Activated B cell treated with CpG ODN at 0.5 μM for 24 hours (primary cell): ENCODE results near the gene MIPEP. TPM values are rescaled to one million over a fixed set of nuclear protein-coding genes. Genes with fewer than 3 reads are reported as not detected.

ENCODE experiments used
- ATAC-seq: fragments of 200-7000 bp; cut with Tn5 transposase; one replicate; pipeline ENCODE4 v1.10.0; 2021; ENCODE audit warnings: low read depth, mild to moderate bottlenecking, moderate library complexity
- CTCF ChIA-PET: fragments of 350-600 bp; sonication (Branson Sonifier 250); formaldehyde crosslinking; loops from one replicate; lab custom pipeline; 2021; ENCODE audit warnings: antibody characterized with exemption; lab: Charles Lee
- POLR2A ChIA-PET: fragments of 350-600 bp; sonication (Branson Sonifier 250); formaldehyde crosslinking; loops from one replicate; lab custom pipeline; 2021; ENCODE audit warnings: antibody characterized with exemption; lab: Charles Lee
- DNase-seq: peaks from one replicate; pipeline ENCODE4 v3.0.0; 2022
- H3K27ac Mint-ChIP-seq: one replicate; pipeline ENCODE4 v1.8.0; 2020; ENCODE audit warnings: mixed read lengths
- H3K27me3 Mint-ChIP-seq: one replicate; pipeline ENCODE4 v1.8.0; 2021; ENCODE audit warnings: mixed read lengths
- H3K36me3 Mint-ChIP-seq: one replicate; pipeline ENCODE4 v1.8.0; 2021; ENCODE audit warnings: low read depth, mixed read lengths
- H3K4me1 Mint-ChIP-seq: one replicate; pipeline ENCODE4 v1.8.0; 2021; ENCODE audit warnings: mixed read lengths
- H3K4me3 Mint-ChIP-seq: one replicate; pipeline ENCODE4 v1.8.0; 2020; ENCODE audit warnings: mild to moderate bottlenecking, mixed read lengths
- H3K9me3 Mint-ChIP-seq: one replicate; pipeline ENCODE4 v1.8.0; 2020; ENCODE audit warnings: mixed read lengths
- CTCF ChIP-seq: fragments of 200-600 bp; IDR thresholded peaks from one replicate; pipeline ENCODE4 v1.8.0; 2022; ENCODE audit warnings: antibody characterized with exemption, mild to moderate bottlenecking
- intact Hi-C: fragments of 100-400 bp; cut with micrococcal nuclease; formaldehyde crosslinking; loops from one replicate; pipeline ENCODE4 v1.15.1; 2024
- total RNA-seq: library from RNA; stranded (reverse); gene quantifications from 2 replicates; pipeline ENCODE4 v1.2.3, GENCODE V29; 2022

Gene MIPEP
- total RNA-seq, 1 donor from 2014 or later: 19.7 TPM

- intact Hi-C loops: no loop called here
Measured at GRCh38 chr13:23797276-23797903, 91.8 kb downstream of the MIPEP start.

DNA sequence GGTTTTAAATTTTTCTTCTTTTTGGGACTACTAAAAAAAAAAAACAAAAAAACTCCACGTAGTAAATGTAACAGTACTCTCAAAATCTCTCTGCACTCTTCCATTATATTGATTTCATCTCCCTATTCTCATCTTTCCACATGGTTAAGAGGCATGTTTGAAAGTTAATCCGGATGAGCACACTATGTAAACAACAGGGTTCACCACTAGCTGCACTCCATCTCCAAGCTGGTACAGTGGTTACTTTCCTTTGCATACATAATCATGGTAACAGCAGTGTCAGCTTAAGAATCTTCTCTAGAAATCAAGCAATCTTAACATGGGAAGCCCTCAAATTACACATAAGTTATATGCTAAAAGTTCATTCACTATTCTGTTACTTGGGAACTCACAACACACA is 92.6 kb downstream of the MIPEP start:
- no peaks in the 10 kb centered on the region for H3K27me3 Mint-ChIP-seq
- H3K9me3 Mint-ChIP-seq: no peaks in the 10 kb centered on the region
- TF ChIP-seq CTCF: no peak
- H3K4me1 Mint-ChIP-seq: peaks cover 27% of the 10 kb centered on the region
- H3K27ac Mint-ChIP-seq: no peak overlapping the region
- ATAC-seq (no peak), DNase-seq (no peak)
- intact Hi-C loops: no loop called here
- CTCF ChIA-PET: no interaction called here
- POLR2A ChIA-PET: no interaction called here
- peaks cover 22% of the 10 kb centered on the region for H3K36me3 Mint-ChIP-seq
- no peak overlapping the region for H3K4me3 Mint-ChIP-seq

More at GRCh38 chr13:23797276-23797903, 91.8 kb downstream of the MIPEP start:
- DNase-seq (no peak), ATAC-seq (no peak)
- ChIA-PET POLR2A (no interaction called here), CTCF (no interaction called here)
- no peak for TF ChIP-seq CTCF
- Mint-ChIP-seq H3K27ac (no peak overlapping the region), H3K27me3 (no peaks in the 10 kb centered on the region), H3K4me1 (peaks cover 27% of the 10 kb centered on the region), H3K9me3 (no peaks in the 10 kb centered on the region), H3K36me3 (peaks cover 25% of the 10 kb centered on the region), H3K4me3 (no peak overlapping the region)

GRCh38 chr13:23794267-23795161 is 94.7 kb downstream of the MIPEP start:
- Mint-ChIP-seq H3K27me3 (no peaks in the 10 kb centered on the region), H3K27ac (no peak overlapping the region), H3K36me3 (peaks cover 19% of the 10 kb centered on the region), H3K4me1 (peaks cover 16% of the 10 kb centered on the region), H3K9me3 (no peaks in the 10 kb centered on the region), H3K4me3 (peak overlapping the region; percentile 6)
- CTCF ChIA-PET: no interaction called here
- ATAC-seq: no peak
- POLR2A ChIA-PET: interaction anchor here (0.6 kb wide), 1 partner anchor 11 kb away, joined by 3 read pairs; no protein-coding TSS in a partner anchor
- intact Hi-C loops: loop anchor here (1.0 kb wide), 1 partner anchor 13 kb away; no protein-coding TSS in a partner anchor
- no peak for TF ChIP-seq CTCF
- DNase-seq: no peak

GRCh38 chr13:23793711-23794110 is 95.5 kb downstream of the MIPEP start:
- CTCF ChIA-PET: no interaction called here
- no peak for TF ChIP-seq CTCF
- POLR2A ChIA-PET: no interaction called here
- intact Hi-C loops: loop anchor here (1.0 kb wide), 1 partner anchor 14 kb away; no protein-coding TSS in a partner anchor
- Mint-ChIP-seq H3K9me3 (no peaks in the 10 kb centered on the region), H3K27ac (no peak overlapping the region), H3K4me1 (peaks cover 15% of the 10 kb centered on the region), H3K4me3 (no peak overlapping the region), H3K36me3 (peaks cover 19% of the 10 kb centered on the region), H3K27me3 (no peaks in the 10 kb centered on the region)
- ATAC-seq (no peak), DNase-seq (no peak)

DNA sequence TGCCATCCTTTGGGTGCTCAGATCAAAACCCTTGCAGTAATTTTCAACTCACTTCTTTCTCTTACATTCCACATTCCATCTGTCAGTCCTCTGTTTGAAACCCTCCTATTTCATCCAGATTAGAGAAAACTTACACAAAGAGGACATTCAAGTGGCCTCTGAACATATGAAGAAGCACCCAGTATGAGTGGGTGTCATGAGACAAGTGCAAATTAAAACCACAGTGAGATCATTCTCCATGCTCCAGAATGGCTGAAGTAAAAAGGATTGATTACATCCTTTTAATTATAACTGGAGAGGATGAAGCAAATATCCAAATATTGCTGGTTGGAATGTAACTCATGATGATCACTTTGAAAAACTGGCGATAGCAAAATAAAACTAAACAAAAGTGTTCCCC is 96.5 kb downstream of the MIPEP start:
- ATAC-seq: no peak
- ChIA-PET POLR2A (no interaction called here), CTCF (no interaction called here)
- H3K4me3 Mint-ChIP-seq: no peak overlapping the region
- peaks cover 12% of the 10 kb centered on the region for H3K4me1 Mint-ChIP-seq
- intact Hi-C loops: no loop called here
- H3K9me3 Mint-ChIP-seq: no peaks in the 10 kb centered on the region
- no peak overlapping the region for H3K27ac Mint-ChIP-seq
- no peaks in the 10 kb centered on the region for H3K27me3 Mint-ChIP-seq
- H3K36me3 Mint-ChIP-seq: peaks cover 16% of the 10 kb centered on the region
- no peak for TF ChIP-seq CTCF
- DNase-seq: no peak
